A549 (cell line): Measurements from ENCODE around the gene IFIT1. TPM values are rescaled to one million over a fixed set of nuclear protein-coding genes. Genes with fewer than 3 reads are reported as not detected.
A peak's percentile ranks its signal among the peaks of the same experiment; 100 is the strongest.
"Not testable (repeated sequence)": the region's sequence is repeated elsewhere in the genome, so short reads cannot be mapped to it uniquely, and the experiment has no call there.

Source experiments
- ATAC-seq, 2 experiments: fragments of 200-7000 bp in 1 of 2; fragments of >200 bp in 1 of 2; cut with Nextera tagmentation in 1 of 2; cut with Tn5 transposase in 1 of 2; 3 replicates each; pipeline versions ENCODE4 v1.8.0 to v1.9.1; 2018 to 2020; ENCODE audit warnings: mild to moderate bottlenecking in 1 of 2, moderate library complexity in 1 of 2
- CTCF ChIA-PET: fragments of 300-600 bp; sonication (Branson Sonifier 250); formaldehyde crosslinking; extraction: SDS; loops from one replicate; lab custom pipeline; 2021; ENCODE audit warnings: antibody characterized with exemption, inconsistent platforms; lab: Yijun Ruan, JAX
- POLR2A ChIA-PET: fragments of 350-600 bp; formaldehyde crosslinking; extraction: SDS; loops from one replicate; lab custom pipeline; 2021; ENCODE audit warnings: antibody characterized with exemption, inconsistent platforms; lab: Yijun Ruan, JAX
- DNase-seq, 2 experiments: peaks; one replicate each; pipeline versions ENCODE4 v3.0.0 to v3.0.0-alpha.2; 2011 to 2016; ENCODE audit warnings: low read depth in 1 of 2, low spot score in 1 of 2
- FAIRE-seq: peaks from 2 replicates; lab custom pipeline; 2011; peaks lifted over from hg19 to GRCh38; lab: Jason Lieb, UNC
- H3K27ac ChIP-seq, 2 experiments: fragments of >200 bp; sonication (Bioruptor Twin); formaldehyde crosslinking; 3 replicates each; pipeline ENCODE4 v1.5.1; 2016 to 2017
- H3K4me1 ChIP-seq: fragments of >200 bp; sonication (Bioruptor Twin); formaldehyde crosslinking; 3 replicates; pipeline ENCODE4 v1.6.1; 2016
- H3K4me2 ChIP-seq: fragments of >200 bp; sonication (Bioruptor Twin); formaldehyde crosslinking; 3 replicates; pipeline ENCODE4 v1.6.1; 2016
- H3K4me3 ChIP-seq: fragments of >200 bp; sonication (Bioruptor Twin); formaldehyde crosslinking; 3 replicates; pipeline ENCODE4 v1.5.1; 2016
- H3K9me3 ChIP-seq: fragments of >200 bp; sonication (Bioruptor Twin); formaldehyde crosslinking; 3 replicates; pipeline ENCODE4 v1.6.1; 2016
- CBX2 ChIP-seq: fragments of 200-600 bp; sonication (generic); IDR thresholded peaks from 2 replicates; pipeline ENCODE4 v1.6.1; 2016; ENCODE audit warnings: low read depth, mild to moderate bottlenecking, borderline replicate concordance
- CEBPB ChIP-seq, 2 experiments: fragments of >200 bp in 1 of 2; sonication (Bioruptor Twin) in 1 of 2; formaldehyde crosslinking in 1 of 2; IDR thresholded peaks; 2 replicates each; pipeline ENCODE4 v1.6.1; 2012 to 2016
- CHD2 ChIP-seq: fragments of 150-350 bp; IDR thresholded peaks from 2 replicates; pipeline ENCODE4 v1.6.1; 2014; ENCODE audit warnings: low read length; ENCODE audit not compliant: partially characterized antibody
- EP300 ChIP-seq, 2 experiments: fragments of >200 bp; sonication (Bioruptor Twin); formaldehyde crosslinking; IDR thresholded peaks; 2 replicates in 1 of 2; 3 replicates in 1 of 2; pipeline ENCODE4 v1.6.1; 2016 to 2017
- ESRRA ChIP-seq: fragments of 150-350 bp; IDR thresholded peaks from 2 replicates; pipeline ENCODE4 v1.6.1; 2014; ENCODE audit warnings: mild to moderate bottlenecking, low read length, borderline replicate concordance
- FOSB ChIP-seq: fragments of 250-450 bp; sonication (Bioruptor Pico); IDR thresholded peaks from 2 replicates; pipeline ENCODE4 v1.5.0; 2020; ENCODE audit warnings: mild to moderate bottlenecking, moderate library complexity
- FOSL2 ChIP-seq, 2 experiments: fragments of 450-650 bp in 1 of 2; fragments of >200 bp in 1 of 2; sonication (Bioruptor Twin) in 1 of 2; formaldehyde crosslinking; IDR thresholded peaks; 2 replicates each; pipeline versions ENCODE4 v1.5.0 to v1.6.1; 2016 to 2020; ENCODE audit warnings: mild to moderate bottlenecking in 1 of 2, moderate library complexity in 1 of 2
- GATA3 ChIP-seq: IDR thresholded peaks from 2 replicates; pipeline ENCODE4 v1.6.1; 2012; ENCODE audit warnings: borderline replicate concordance
- HOXA7 ChIP-seq: fragments of 250-450 bp; sonication (Bioruptor Pico); IDR thresholded peaks from 2 replicates; pipeline ENCODE4 v1.5.0; 2020; ENCODE audit warnings: mild to moderate bottlenecking, moderate library complexity
- HOXB13 ChIP-seq: fragments of 250-450 bp; sonication (Bioruptor Pico); IDR thresholded peaks from 2 replicates; pipeline ENCODE4 v1.5.0; 2020; ENCODE audit warnings: low read depth, mild to moderate bottlenecking, moderate library complexity
- JUNB ChIP-seq: fragments of >200 bp; sonication (Bioruptor Twin); formaldehyde crosslinking; IDR thresholded peaks from 2 replicates; pipeline ENCODE4 v1.6.1; 2016
- KDM1A ChIP-seq: fragments of 200-600 bp; sonication (generic); IDR thresholded peaks from 2 replicates; pipeline ENCODE4 v1.6.1; 2016; ENCODE audit warnings: low read depth, mild to moderate bottlenecking
- MAZ ChIP-seq: fragments of 150-350 bp; IDR thresholded peaks from 2 replicates; pipeline ENCODE4 v1.6.1; 2014; ENCODE audit warnings: antibody characterized with exemption, low read depth, low read length, borderline replicate concordance
- MYC ChIP-seq: IDR thresholded peaks from 2 replicates; pipeline ENCODE4 v1.6.1; 2012; ENCODE audit warnings: mild to moderate bottlenecking, inconsistent platforms, low read length, improper control_type of control experiment, borderline replicate concordance
- NFE2L2 ChIP-seq: fragments of 150-350 bp; conservative IDR thresholded peaks from 2 replicates; pipeline ENCODE4 v1.6.1; 2014; ENCODE audit warnings: low read length
- NPAS2 ChIP-seq: fragments of 250-450 bp; sonication (Bioruptor Pico); IDR thresholded peaks from 2 replicates; pipeline ENCODE4 v1.8.0; 2022; ENCODE audit warnings: mild to moderate bottlenecking, moderate library complexity, borderline replicate concordance
- PHF8 ChIP-seq: fragments of 200-600 bp; sonication (generic); IDR thresholded peaks from 2 replicates; pipeline ENCODE4 v1.6.1; 2016; ENCODE audit warnings: low read depth, mild to moderate bottlenecking, antibody characterized with exemption, moderate library complexity, borderline replicate concordance
- POLR2A ChIP-seq: IDR thresholded peaks from 2 replicates; pipeline ENCODE4 v1.6.1; 2012; ENCODE audit warnings: mild to moderate bottlenecking, low read length
- RAD21 ChIP-seq, 2 experiments: fragments of >200 bp in 1 of 2; sonication (Bioruptor Twin) in 1 of 2; formaldehyde crosslinking in 1 of 2; IDR thresholded peaks in 1 of 2; conservative IDR thresholded peaks in 1 of 2; 2 replicates in 1 of 2; 3 replicates in 1 of 2; pipeline ENCODE4 v1.6.1; 2012 to 2018; ENCODE audit warnings: inconsistent platforms in 1 of 2
- RARB ChIP-seq: fragments of 250-450 bp; sonication (Bioruptor Pico); IDR thresholded peaks from 2 replicates; pipeline ENCODE4 v1.8.0; 2021; ENCODE audit warnings: mild to moderate bottlenecking, moderate library complexity
- RCOR1 ChIP-seq: fragments of 150-350 bp; IDR thresholded peaks from 2 replicates; pipeline ENCODE4 v1.6.1; 2014; ENCODE audit warnings: antibody characterized with exemption, low read length, low read depth
- SREBF2 ChIP-seq: fragments of 450-650 bp; IDR thresholded peaks from 2 replicates; pipeline ENCODE4 v1.6.1; 2014; ENCODE audit warnings: mild to moderate bottlenecking, moderate library complexity
- TFCP2L1 ChIP-seq: fragments of 250-450 bp; sonication (Bioruptor Pico); IDR thresholded peaks from 2 replicates; pipeline ENCODE4 v1.5.0; 2021; ENCODE audit warnings: mild to moderate bottlenecking
- ZFP36 ChIP-seq: fragments of 450-650 bp; IDR thresholded peaks from 2 replicates; pipeline ENCODE4 v1.6.1; 2014; ENCODE audit warnings: borderline replicate concordance; ENCODE audit not compliant: partially characterized antibody
- WGBS: methylation state at CpG from one replicate; pipeline ENCODE4 v1.1.6; 2017; ENCODE audit errors: missing lambda C conversion rate; 5-methylcytosine and 5-hydroxymethylcytosine counted together
- polyA plus RNA-seq, 4 experiments: library from polyadenylated mRNA; depleted of rRNA in 3 of 4; stranded (reverse); fragments of >200 nt; fragmentation: RNase III in 1 of 4; extraction: RNeasy Plus Mini Kit Qiagen cat#74134 plus additional on column Dnase treatment in 1 of 4; gene quantifications; 2 replicates in 3 of 4; 3 replicates in 1 of 4; pipeline ENCODE4 v1.2.3, GENCODE V29; 2011 to 2017
- TF ChIP-seq, protein P1 (sequence below): fragments of 150-350 bp; IDR thresholded peaks from 2 replicates; pipeline ENCODE4 v1.6.1; 2014; ENCODE audit warnings: low read depth, mild to moderate bottlenecking, low read length
- TF ChIP-seq, protein P2 (sequence below): fragments of >200 bp; sonication (Bioruptor Twin); formaldehyde crosslinking; IDR thresholded peaks from 3 replicates; pipeline ENCODE4 v1.6.1; 2016
- TF ChIP-seq, protein P3 (sequence below): IDR thresholded peaks from 2 replicates; pipeline ENCODE4 v1.6.1; 2012
- TF ChIP-seq, protein P4 (sequence below): fragments of >200 bp; sonication (Bioruptor Twin); formaldehyde crosslinking; IDR thresholded peaks from 2 replicates; pipeline ENCODE4 v1.6.1; 2016

The IFIT1 gene
- polyA plus RNA-seq, 2 of the 4 experiments (the other 2 are of a cell fraction): 2.5 to 2.8 TPM

DNA sequence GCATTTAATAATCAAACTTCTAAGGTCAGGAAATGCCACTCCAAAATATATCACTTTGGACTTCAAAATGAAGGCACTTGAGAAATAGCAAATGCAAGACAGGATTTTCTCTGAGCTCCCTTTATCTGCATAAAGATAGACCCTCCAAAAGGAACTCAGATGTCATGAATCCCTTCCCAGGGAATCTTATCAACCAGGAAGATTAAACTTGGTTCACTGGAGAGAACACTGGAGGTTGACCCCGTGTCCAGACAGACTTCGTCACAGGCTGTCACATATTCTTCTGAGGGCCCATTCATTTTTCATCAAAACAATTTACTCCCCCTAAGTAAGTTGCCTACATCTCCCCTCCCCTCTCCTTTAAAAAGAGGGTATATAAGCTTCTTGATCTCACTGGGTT lies 43.4 kb upstream of the IFIT1 start:
- H3K4me2 ChIP-seq: no peak overlapping the region
- H3K4me1 ChIP-seq: peaks cover 51% of the 10 kb centered on the region
- FAIRE-seq (no peak), DNase-seq (no peak), ATAC-seq (no peak)
- POLR2A ChIA-PET: no interaction called here
- CTCF ChIA-PET: interaction anchor here (1.1 to 3.8 kb wide), 3 partner anchors 10 to 90 kb away, joined by 3 to 18 read pairs (median 8); no protein-coding TSS in a partner anchor
- 84% methylated on average over 2 of the region's 2 CpGs for WGBS
- H3K27ac ChIP-seq: peak overlapping the region in 1 of 2 experiments; percentile 83; a peak in 3 of 6 replicates
- TF ChIP-seq MAZ (no peak), SREBF2 (no peak), CEBPB (IDR thresholded peaks at IDR 0.05) (no peak), HOXA7 (CRISPR knock-in tag) (no peak), ESRRA (no peak), NPAS2 (no peak), RAD21 (conservative IDR thresholded peaks at IDR 0.05 in 1 of 2, IDR thresholded peaks at IDR 0.05 in 1 of 2) (no peak), MYC (no peak)
- TF ChIP-seq, protein P1, sequence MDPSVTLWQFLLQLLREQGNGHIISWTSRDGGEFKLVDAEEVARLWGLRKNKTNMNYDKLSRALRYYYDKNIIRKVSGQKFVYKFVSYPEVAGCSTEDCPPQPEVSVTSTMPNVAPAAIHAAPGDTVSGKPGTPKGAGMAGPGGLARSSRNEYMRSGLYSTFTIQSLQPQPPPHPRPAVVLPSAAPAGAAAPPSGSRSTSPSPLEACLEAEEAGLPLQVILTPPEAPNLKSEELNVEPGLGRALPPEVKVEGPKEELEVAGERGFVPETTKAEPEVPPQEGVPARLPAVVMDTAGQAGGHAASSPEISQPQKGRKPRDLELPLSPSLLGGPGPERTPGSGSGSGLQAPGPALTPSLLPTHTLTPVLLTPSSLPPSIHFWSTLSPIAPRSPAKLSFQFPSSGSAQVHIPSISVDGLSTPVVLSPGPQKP: no peak
- H3K9me3 ChIP-seq: 0 out of 3 replicates have a peak, but pooled peaks cover under 1% of the 10 kb centered on the region
- H3K4me3 ChIP-seq: no peak overlapping the region

DNA sequence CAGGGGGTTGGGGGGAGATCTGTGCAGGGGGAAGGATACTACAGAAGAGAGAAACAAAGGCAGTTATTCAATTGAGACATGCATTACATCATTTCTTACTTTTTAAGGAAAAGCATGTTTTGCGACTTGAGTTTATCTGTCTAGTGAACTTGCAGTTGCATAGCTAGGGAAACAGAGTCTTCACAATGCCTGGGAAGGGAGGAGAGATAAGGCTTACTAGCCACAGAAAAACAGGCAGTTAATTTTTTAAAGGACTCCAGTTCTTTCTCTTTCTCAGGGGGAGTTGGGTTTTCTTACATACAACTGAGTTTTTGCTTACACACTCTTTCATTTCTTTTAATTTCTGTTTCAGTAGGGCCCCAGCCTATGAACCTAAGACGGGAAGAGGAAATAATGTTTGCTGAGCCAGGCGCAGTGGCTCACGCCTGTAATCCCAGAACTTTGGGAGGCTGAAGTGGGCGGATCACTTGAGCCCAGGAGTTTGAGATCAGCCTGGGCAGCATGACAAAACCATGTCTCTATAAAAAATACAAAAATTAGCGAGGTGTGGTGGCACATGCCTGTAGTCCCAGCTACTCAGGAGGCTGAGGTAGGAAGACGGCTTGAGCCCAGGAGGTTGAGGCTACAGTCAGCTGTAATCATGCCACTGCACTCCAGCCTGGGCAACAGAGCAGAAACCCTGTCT lies 41.6 kb upstream of the IFIT1 start:
- DNase-seq, H3K4me3 ChIP-seq, POLR2A ChIA-PET, H3K9me3 ChIP-seq, FAIRE-seq: not testable (repeated sequence)
- CTCF ChIA-PET: interaction anchor here (0.7 to 1.5 kb wide), 3 partner anchors 39 to 108 kb away, joined by 3 to 7 read pairs (median 3); no protein-coding TSS in a partner anchor
- Histone ChIP-seq H3K4me1 (peaks cover 54% of the 10 kb centered on the region), H3K4me2 (peak overlapping the region; percentile 79), H3K27ac (peak overlapping the region; percentile 75 to 83)
- WGBS: 43% methylated on average over 7 of the region's 7 CpGs
- peak in 1 of 2 experiments; percentile 55; a peak in 3 of 6 replicates for ATAC-seq

DNA sequence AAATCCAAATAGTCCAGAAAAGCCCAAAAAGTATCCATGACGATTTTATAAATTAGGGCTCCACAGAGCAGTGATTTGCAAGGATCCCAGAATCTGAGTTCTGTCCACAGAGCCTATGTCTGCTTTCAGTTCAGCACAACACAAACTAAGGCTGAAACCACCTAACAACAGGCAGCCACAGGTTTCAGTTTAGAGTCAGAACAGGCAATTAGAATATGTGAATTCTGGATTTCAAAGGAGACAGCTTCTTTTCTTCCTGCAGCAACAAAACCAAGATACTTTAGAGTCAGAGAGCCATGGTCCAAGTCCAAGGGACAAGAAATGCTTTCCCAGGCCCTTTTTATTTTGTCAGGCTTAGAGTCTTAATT lies 41.0 kb upstream of the IFIT1 start:
- ChIA-PET CTCF (interaction anchor here (0.7 to 2.4 kb wide), 5 partner anchors 16 to 108 kb away, joined by 3 to 9 read pairs (median 3); no protein-coding TSS in a partner anchor), POLR2A (interaction anchor here (1.3 kb wide), 1 partner anchor 24 kb away, joined by 8 read pairs; the partner anchor contains the start of gene IFIT3)
- H3K4me1 ChIP-seq: peaks cover 48% of the 10 kb centered on the region
- FAIRE-seq (no peak), DNase-seq (no peak)
- H3K27ac ChIP-seq: peak overlapping the region; percentile 75 to 83
- H3K4me3 ChIP-seq: peak overlapping the region; percentile 3; the same call in 1 of the 3 replicates
- 14% methylated on average over 1 of the region's 1 CpG for WGBS
- no peak for TF ChIP-seq CHD2
- no peak for TF ChIP-seq TFCP2L1 (CRISPR knock-in tag)
- TF ChIP-seq, protein P2, sequence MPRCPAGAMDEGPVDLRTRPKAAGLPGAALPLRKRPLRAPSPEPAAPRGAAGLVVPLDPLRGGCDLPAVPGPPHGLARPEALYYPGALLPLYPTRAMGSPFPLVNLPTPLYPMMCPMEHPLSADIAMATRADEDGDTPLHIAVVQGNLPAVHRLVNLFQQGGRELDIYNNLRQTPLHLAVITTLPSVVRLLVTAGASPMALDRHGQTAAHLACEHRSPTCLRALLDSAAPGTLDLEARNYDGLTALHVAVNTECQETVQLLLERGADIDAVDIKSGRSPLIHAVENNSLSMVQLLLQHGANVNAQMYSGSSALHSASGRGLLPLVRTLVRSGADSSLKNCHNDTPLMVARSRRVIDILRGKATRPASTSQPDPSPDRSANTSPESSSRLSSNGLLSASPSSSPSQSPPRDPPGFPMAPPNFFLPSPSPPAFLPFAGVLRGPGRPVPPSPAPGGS: no peak
- TF ChIP-seq ZFP36: no peak
- no peak for TF ChIP-seq GATA3
- TF ChIP-seq FOSB: no peak
- no peak for TF ChIP-seq RARB
- no peak for TF ChIP-seq EP300 (IDR thresholded peaks at IDR 0.05)
- no peak for TF ChIP-seq RCOR1
- no peak for TF ChIP-seq FOSL2 (IDR thresholded peaks at IDR 0.05)
- TF ChIP-seq FOSL2 (CRISPR knock-in tag; IDR thresholded peaks at IDR 0.05): no peak
- no peak for TF ChIP-seq POLR2A
- no peak for TF ChIP-seq NFE2L2
- no peak for TF ChIP-seq KDM1A
- TF ChIP-seq JUNB: no peak
- no peak for TF ChIP-seq CBX2
- TF ChIP-seq, protein P3, sequence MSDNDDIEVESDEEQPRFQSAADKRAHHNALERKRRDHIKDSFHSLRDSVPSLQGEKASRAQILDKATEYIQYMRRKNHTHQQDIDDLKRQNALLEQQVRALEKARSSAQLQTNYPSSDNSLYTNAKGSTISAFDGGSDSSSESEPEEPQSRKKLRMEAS: no peak
- TF ChIP-seq, protein P4, sequence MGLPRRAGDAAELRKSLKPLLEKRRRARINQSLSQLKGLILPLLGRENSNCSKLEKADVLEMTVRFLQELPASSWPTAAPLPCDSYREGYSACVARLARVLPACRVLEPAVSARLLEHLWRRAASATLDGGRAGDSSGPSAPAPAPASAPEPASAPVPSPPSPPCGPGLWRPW: no peak
- no peak for TF ChIP-seq CEBPB (IDR thresholded peaks at IDR 0.05)
- no peak for TF ChIP-seq PHF8
- no peak for TF ChIP-seq HOXB13 (CRISPR knock-in tag)
- TF ChIP-seq, all 56 proteins: peak for 0
- Histone ChIP-seq H3K9me3 (0 out of 3 replicates have a peak, but pooled peaks cover 3% of the 10 kb centered on the region), H3K4me2 (peak overlapping the region; percentile 79)
- ATAC-seq: peak; percentile 54 to 63
